ENCODE data around the gene COL11A2.

COL11A2 gene

DNA sequence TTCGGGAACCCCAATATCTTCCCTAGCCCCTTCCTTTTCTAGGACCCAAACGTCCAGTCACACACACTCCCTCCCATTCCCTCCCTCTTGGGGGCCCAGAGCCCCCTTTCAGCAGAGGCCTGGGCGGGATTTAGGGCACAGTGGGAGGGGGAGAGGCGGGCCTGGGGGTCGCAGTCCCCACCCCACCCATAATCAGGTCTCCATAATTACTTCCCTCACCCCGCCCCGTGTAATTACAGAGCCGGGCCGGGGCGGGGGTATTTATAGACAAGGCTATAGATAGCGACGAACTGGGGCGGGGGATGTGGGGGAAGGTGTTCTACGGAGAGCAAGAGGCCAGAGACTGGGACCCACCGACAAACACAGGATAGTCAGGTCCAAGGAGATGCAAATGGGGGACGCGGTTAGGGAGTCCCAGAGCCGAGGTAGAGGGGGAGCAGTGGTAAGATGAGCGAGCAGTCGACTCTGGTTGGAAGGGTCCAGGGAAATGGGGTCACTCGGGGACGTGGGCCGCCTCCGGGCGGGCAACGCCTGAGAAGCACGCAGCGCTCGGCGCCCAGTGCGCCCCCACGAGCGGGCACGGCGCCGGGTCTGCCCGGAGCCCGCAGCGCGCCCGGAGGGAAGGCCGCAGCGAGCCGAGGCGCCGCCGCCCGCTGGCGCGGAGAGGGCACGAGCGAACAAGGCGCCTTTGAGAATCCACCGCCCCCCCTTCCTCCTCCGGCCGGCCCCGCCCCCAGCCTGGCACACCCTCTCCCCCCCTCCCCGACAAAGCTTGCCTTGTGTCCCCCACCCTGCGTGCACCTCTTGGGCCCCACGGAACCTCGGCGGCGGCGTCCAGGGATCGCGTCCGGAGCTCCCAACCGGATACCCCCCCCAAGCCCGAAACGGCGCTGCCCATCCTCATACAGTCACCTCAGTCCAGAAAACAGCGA is 670 bp upstream of the COL11A2 start:
- DNase-seq (ENCODE audit: low read depth): no peak

DNA sequence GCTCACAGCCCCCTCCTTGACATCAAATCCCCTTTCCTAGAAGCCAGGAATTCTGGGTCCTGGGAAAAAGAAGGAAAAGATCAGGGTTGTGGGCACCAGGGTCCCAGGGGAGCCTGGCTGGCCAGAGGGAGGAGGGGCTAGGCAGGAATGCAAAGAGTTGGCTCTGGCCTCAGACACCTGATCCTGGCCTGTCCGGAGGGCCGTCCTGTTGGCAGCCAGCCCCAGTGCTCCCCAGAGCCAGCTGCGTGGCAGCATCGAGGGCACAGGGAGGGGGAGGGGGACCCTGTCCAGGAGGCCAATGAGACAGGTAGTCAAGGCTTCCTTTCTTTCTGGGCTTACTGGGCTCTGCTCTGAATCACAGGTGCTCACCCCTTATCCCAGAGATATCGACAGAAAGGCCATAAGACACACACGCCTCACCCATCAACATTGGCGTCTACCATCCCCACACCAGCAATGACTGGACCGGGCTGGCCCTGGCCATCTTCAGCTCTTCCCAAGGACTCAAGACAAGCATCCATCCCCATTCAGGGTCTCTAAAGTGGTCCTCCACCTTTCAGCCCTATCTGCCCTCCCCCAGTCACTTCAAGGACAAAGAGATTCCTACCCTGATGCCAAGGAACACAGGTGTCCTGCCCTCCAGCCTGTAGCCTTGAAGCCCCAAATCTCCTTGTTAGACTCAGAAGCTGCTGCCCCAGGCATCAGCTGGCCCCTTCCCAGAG is 723 bp downstream of the COL11A2 start:
- no peak for DNase-seq (ENCODE audit: low read depth)

DNA sequence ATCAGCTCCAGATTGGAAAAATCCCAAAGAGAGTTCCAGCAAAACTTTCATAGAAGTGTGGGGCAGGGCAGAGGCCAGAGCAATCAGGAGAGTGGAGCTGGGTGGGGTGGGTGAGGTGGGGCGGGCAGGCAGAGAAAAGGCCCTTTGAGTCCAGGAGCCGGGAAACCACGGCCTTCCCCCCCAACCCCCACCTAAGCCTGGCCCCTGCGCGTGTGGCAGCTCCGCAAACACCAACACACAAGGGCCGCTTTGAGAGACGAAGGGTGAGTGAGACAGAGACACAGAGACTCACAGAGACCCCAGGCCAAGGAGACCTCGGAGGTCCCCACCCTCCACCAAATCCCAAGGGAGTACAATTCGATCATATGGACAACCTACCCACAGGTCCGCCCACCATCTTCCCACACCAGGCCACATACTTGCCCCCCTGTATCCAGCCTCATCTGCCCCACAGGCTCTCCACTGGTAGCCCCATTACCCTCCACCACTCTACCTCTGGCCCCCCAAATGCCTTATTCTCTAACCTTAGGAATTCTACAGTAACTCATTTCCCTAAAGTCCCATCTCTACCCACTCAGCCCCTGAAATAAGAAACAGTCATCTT is 1.7 kb downstream of the COL11A2 start:
- no peak for DNase-seq (ENCODE audit: low read depth)

DNA sequence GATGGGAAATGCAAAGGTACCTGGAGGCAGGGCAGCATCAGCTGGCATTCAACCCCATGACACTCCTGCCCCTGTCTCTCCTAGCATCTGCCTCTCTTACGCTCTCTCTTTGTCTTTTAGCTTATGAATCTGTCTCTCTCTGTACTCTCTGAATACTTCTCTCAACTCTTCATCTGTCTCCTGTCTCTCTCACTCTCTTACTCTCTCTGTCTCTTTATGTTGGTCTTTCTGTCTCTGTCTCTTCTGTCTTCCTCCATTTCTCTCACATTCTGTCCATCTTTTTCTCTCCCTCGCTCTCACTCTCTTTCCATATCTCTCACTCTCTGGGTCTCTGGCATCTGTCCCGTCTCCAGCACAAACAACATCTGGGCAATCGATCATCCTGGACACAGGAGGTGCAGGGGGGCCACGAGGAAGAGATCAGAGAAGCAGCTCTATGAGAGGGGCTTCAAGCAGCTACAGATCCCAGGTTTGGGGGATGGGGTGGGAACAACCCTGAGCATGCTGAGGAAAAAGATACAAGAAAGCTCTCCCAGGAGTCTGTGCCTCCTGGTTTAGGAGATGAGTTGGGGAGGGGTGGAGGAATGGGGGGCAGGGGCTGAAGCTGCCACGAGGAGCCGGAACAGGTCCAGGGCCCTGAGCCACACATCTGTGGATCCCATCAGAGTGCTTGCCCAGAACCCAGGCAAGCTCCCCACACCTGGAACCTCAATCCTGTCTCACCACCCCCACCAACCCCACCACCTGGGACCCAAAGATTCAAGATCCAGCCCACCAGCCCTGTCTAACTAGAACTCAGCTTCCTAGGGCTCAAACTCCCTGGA is 2.4 kb downstream of the COL11A2 start:
- DNase-seq (ENCODE audit: low read depth): no peak

DNA sequence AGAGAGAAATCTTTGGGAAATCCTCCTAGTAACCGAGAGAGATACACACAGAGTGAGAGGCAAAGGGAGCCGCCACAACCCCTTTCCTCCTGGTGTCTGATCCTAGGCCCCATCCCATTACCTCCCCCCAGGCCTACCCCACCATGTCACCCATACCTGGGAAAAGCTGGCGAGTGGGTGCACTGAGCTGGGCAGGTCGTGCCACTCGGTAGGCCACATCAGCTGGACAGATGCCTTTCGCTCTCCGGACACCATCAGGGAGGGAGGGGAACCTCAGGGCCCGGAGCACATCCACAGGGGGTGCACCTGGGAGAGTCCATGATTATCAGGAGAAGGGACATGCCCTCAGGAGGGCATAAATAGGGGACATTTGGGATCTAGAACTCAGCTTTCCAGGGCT is 3.1 kb downstream of the COL11A2 start:
- DNase-seq (ENCODE audit: low read depth): no peak

DNA sequence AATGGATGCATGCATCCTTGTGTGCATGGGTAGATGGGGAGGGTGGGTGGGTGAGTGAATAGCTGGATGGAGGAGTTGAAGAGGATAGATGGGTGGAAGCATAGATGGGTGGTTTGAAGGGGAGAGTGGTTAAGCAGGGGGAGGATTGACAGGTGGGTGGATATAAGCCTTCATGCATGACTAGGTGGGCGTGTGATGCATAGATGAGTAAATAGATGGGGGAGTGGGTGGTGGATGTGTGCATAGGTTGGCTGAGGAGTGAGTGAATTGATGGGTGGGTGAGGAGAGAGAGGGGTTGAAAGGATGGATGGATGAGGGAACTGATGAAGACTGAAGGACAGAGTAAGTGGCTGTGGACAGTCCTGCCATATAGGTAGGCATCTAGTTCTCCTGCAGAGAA is 4.5 kb downstream of the COL11A2 start:
- no peak for DNase-seq (ENCODE audit: low read depth)

DNA sequence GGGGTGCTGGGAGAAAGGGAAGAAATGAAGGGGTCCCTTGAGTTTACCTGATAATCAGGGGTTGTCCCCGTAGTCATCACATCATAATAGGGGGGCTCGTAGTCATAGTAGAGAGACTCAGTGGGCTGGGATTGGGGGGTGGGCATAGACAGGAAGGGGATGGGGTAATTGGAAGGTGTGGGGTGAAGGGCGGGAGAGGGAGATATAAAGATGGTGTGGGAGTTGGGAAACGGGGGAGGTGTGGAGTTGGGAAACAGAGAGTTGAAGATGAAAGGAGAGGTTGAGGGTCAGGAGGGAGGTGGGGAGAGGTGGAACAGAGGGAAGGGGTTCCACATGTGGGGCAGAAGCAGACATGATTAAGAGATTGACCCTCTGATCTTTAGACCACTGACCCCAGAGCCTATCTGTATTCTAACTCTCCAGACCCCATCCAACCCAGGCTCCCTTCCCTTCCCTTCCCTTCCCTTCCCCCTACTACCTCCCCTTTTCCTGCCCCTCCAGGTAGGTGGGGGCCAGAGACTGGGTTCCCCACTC is 6.5 kb downstream of the COL11A2 start:
- DNase-seq (ENCODE audit: low read depth): no peak

DNA sequence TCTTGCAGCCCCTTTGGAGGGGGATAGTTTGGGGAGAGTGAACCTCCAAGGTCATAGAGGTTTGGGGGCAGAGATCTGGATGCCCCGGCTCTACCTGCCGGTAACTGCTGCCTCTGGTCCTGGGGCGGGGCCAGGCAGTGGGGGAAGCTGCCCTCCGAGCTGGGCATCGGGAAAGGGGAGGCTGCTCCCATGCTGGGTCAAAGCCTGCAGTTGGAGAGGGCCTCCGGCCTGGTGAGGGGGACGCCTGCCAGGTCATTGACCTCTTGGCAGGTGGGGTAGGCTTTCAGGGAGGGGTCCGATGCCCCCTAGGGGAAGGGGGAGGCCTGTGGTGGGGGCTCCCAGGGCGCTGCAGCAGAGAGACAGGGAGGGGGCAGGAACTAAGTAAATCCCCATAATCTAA is 7.1 kb downstream of the COL11A2 start:
- no peak for DNase-seq (ENCODE audit: low read depth)

DNA sequence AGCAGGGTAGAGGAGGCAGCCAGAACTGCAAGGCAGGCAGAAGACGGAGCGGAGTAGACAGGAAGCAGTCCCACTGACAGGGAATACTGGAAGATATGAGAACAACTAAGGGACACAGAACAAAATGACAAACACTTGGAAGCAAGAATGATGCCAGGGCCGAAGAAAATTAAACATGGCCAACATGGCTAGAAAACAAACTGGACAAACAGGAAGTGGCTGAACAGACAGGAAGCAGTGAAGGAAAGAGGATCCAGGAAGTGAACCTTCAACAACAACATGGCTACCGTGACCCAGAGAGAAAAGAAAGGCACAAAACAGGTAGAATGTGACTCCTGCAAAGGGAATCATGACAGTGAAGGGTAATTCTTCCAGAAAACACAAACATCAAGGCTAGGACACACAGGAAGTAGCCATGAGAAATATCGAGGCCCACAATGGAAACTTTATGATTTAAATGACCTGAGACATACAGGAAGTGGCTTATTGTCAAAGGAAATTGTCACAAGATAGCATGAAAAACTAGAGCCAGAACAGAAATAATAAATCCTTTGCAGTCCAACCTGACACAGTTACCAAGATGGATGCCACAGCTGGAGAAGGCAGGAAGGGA is 9.1 kb downstream of the COL11A2 start:
- no peak for DNase-seq (ENCODE audit: low read depth)

DNA sequence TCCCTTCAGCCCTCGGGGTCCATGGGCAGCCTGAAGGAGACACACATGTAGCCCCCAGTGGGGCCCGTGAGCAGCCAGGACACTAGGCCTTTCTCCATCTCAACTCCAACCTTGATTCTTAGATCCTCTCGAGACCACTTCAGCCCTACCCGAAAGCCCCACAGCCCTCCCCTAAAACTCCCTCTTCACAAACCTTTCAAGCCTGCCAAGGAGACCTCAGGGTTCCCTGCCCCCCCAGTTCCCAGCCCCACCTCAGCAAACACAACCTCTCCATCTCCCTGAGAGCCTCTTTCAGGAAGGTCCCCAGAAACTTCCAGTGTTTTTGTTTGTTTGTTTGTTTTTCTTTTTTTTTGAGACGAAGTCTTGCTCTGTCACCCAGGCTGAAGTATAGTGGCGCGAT is 11.1 kb downstream of the COL11A2 start:
- no peak for DNase-seq (ENCODE audit: low read depth)

DNA sequence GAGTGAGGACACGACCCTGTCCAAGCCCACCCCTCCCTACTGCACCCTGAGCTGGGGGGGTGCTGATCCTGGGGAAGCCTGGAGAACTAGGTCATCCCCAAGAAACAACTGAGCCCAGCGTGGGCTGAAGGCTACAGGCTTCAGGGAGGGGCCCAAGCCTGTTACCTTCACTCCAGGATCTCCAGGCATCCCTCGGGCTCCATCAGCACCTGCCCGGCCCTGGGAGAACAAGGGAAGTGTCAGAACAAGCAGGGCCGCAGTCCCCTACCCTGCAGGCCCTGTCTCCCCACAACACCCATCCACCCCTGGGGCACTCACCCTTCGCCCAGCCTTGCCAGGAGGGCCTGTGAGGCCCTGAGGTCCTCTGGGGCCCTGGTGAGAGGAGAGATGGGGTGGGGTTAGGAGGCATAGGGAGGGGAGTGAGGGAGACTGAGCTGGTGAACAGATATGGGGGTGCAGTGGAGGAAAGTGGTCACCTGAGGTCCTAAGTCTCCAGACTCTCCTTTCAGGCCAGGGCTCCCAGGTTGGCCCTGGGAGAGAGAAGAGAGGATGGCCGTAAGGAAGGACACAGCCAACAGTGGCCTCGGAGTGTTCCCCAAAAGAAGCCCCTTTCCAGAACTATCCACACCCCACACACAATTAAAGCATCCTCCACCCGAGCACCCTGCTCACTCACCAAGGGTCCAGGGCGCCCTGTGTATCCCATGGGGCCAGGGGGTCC is 13.4 kb downstream of the COL11A2 start:
- DNase-seq (ENCODE audit: low read depth): no peak

DNA sequence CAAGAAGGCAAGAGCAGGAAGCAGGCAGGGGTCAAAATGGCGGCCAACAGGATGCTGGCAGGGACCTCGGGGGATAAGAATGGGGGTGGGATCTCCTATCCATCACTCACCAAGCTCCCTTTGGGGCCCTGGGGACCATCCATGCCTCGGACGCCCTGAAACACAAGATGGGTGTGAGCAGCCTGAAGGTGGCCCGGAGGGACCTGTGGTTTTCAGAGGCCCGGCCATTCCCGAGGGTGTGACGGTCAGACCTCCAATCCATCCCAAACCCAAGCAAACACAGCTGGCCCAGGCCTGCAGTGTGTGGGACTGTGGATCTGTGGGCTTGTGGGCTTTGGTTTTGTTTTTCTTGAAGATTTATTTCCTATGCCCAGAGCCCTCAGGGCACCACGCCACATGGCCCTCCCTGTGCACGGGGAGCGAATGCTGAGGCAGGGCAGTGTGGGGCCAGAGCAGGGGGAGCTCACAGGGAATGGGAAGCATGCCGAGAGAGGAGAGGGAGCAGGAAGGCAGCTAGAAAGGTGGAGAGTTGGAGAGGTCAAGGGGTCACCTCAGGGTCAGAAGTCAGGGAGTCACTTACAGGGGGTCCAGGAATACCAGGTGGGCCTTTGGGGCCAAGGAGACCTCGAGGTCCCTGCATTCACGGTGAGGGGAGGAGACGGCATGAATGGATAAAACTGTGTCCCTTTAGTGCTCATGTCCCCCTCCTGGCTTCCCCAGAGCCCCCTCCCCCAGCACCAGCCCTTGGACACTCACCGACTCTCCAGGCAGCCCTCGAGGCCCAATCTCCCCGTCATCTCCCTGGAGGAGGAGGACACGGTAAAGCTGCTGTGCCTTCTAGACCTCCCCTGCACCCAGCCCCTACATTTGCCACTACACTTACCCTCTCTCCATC is 14.5 kb downstream of the COL11A2 start:
- no peak for DNase-seq (ENCODE audit: low read depth)

DNA sequence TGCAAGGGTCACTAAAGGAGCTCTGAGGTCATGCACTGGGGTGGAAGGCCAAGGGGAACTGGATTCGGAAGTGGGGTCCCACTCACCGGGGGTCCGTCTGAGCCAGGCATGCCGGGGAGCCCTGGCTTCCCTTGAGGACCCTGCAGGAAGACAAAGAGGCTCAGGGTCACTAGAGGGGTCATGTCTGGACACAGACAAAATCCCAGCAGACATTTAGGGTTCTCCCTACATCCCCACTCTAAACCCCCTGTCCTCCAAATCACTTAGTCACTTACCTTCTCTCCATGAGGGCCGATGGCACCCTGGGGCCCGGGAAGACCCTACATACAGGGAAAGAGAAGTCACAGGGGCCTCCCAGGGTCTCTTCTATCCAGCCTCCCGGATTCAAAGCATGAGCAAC is 15.4 kb downstream of the COL11A2 start:
- no peak for DNase-seq (ENCODE audit: low read depth)

DNA sequence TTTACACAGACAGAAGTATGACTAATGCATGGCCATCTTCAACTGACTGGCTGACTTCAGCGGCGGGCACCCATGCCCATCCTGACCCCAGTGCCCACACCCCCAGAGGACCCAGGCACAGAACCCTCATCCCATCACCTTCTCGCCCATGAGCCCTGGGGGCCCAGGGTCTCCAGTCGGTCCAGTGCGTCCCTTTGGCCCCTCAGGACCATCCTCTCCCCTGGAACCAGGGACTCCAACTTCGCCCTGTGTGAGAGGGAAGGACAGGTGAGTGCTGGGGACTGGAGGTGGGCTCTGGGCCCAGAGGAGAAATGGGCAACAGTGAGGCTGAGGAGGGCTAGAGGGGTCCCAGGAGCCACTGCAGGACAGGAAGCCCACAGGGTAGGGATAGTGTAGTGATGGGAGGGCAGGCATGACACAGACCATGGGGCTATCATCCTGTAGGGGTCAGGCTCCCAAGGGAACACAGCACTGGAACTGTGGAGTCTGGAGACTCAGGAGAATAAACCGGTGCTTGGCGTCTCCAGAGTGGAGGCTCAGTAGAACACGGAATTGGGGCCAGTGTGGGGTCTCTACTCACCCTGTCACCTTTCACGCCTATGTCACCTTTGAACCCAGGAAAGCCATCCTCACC is 16.7 kb downstream of the COL11A2 start:
- no peak for DNase-seq (ENCODE audit: low read depth)

DNA sequence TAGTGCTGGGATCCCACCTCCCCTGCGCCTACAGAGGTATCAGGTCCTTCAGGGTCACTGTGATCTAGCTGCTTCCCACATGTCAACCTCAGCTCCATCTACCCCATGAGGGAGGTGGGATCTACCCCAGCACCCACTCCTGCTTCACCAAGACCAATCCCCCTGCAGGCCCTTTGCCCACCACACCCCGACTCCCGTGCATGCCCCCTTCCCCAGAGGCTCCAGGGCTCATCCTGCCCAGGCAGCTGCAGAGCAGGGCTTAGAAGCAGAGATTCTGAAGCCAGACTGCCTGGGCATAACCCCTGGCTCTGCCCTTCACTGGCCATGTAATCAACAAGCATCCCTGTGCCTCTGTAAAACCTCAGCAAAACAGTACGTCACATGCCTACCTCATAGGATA is 17.5 kb downstream of the COL11A2 start:
- DNase-seq (ENCODE audit: low read depth): no peak

DNA sequence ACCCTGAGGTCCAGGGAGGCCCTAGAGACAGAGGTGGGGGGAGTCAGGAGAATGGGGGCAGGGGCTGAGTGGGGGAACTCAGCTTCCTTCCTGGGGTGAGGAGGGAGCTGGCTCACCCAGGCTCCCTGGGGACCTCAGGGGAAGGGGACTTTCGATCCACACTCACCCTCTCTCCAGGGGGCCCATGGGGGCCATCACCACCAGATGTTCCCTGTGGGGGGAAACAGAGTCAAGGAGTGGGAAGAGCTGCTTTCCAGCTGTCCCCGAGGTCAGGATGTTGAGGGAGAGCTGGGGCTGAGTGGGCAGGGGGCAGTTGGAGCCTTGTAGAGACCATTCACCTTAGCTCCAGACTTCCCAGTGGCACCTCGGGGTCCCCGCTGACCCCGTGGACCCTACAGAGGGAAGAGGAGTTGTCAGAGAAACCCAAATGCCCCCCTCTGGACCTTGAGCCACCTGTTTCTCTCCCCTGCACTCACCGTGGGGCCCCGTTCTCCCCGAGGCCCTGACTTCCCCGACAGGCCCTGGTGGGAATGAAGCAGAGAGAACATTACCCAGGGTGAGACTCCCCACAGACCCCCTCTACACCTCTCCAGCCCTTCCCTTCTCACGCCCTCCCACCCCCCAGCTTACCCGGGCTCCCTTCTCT is 18.6 kb downstream of the COL11A2 start:
- no peak for DNase-seq (ENCODE audit: low read depth)

DNA sequence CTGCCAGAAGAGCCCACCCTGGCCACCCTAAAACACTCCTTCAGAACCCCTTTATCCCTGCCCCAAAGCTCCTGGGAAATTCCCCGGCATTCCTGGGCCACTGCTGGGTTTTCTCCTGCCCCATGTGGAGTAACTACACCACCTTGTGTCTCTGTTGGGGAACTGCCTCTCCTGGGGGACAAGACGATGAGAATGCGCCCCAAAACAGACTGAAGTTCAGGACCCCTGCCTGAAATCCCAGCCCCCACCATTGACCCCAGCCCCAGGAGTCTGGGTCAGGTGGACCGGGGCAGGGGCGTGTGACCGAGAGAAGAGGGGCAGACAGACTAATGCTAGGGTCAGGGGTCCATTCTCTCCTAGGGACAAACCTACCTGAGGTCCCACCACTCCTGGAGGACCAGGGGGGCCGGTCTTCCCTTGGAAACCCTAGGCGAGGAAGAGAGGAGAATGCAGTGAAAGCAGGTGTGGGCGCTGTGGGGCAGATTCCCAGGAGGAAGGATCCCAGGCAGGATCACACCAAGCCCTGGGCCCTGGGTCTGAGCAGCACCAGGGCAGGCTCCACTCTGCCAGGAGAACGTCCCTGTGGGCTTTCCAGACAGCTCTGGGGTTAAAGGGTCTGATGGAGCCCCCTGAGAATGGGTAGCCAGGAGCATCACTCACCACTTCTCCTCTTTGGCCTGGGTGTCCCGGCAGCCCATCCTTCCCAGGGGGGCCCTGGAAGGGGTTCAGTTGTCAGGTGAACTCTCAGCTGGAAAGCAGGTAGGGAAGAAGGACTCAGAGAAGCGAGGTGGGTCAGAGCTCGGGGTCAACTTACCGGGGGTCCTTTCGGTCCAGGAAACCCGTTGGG is 19.4 kb downstream of the COL11A2 start:
- no peak for DNase-seq (ENCODE audit: low read depth)
